22Rv1 (cell line): Measurements from ENCODE around the gene CREBL2.

ENCODE experiments used
- ZFX ChIP-seq: fragments of 450-650 bp; IDR thresholded peaks from 2 replicates; pipeline ENCODE4 v1.6.1; 2017; ENCODE audit warnings: antibody characterized with exemption, borderline replicate concordance
- TF ChIP-seq, protein P1 (sequence below): fragments of 450-650 bp; IDR thresholded peaks from 2 replicates; pipeline ENCODE4 v1.5.1; 2017; ENCODE audit warnings: mild to moderate bottlenecking

GRCh38 chr12:12641650-12642049 is 30.0 kb downstream of the CREBL2 start:
- TF ChIP-seq, protein P1, sequence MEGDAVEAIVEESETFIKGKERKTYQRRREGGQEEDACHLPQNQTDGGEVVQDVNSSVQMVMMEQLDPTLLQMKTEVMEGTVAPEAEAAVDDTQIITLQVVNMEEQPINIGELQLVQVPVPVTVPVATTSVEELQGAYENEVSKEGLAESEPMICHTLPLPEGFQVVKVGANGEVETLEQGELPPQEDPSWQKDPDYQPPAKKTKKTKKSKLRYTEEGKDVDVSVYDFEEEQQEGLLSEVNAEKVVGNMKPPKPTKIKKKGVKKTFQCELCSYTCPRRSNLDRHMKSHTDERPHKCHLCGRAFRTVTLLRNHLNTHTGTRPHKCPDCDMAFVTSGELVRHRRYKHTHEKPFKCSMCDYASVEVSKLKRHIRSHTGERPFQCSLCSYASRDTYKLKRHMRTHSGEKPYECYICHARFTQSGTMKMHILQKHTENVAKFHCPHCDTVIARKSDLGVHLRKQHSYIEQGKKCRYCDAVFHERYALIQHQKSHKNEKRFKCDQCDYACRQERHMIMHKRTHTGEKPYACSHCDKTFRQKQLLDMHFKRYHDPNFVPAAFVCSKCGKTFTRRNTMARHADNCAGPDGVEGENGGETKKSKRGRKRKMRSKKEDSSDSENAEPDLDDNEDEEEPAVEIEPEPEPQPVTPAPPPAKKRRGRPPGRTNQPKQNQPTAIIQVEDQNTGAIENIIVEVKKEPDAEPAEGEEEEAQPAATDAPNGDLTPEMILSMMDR, result no peak
- TF ChIP-seq ZFX, result no peak
